H1 (cell line): ENCODE measurements around the gene RBM43. TPM values are rescaled to one million over a fixed set of nuclear protein-coding genes. Genes with fewer than 3 reads are reported as not detected.

Experiments
- CTCF ChIA-PET: fragments of 300-600 bp; sonication (Branson Sonifier 250); formaldehyde crosslinking; loops from one replicate; lab custom pipeline; 2021; ENCODE audit not compliant: partially characterized antibody; lab: Charles Lee
- POLR2A ChIA-PET: fragments of 300-600 bp; sonication (Branson Sonifier 250); formaldehyde crosslinking; loops from one replicate; lab custom pipeline; 2021; ENCODE audit warnings: inconsistent platforms; ENCODE audit not compliant: partially characterized antibody; lab: Charles Lee
- DNase-seq, 2 experiments: peaks; one replicate each; pipeline versions ENCODE4 v3.0.0 to v3.0.0-alpha.2; 2010 to 2022; ENCODE audit warnings: low spot score in 2 of 2, low read depth in 1 of 2, mixed read lengths in 1 of 2
- FAIRE-seq: peaks from 2 replicates; lab custom pipeline; 2011; peaks lifted over from hg19 to GRCh38; lab: Jason Lieb, UNC
- H2AFZ ChIP-seq: 2 replicates; pipeline ENCODE4 v1.8.1; 2012; ENCODE audit warnings: low read length, inconsistent platforms
- H2AK5ac ChIP-seq: 2 replicates; pipeline ENCODE4 v1.6.1; 2013; ENCODE audit warnings: low read depth, low read length
- H2BK120ac ChIP-seq: replicated peaks from 2 replicates; pipeline ENCODE3; 2013; ENCODE audit warnings: low read depth, low read length, inconsistent platforms
- H2BK12ac ChIP-seq: 2 replicates; pipeline ENCODE4 v1.6.1; 2013; ENCODE audit warnings: low read depth, low read length
- H2BK15ac ChIP-seq: 2 replicates; pipeline ENCODE4 v1.6.1; 2013; ENCODE audit warnings: low read length
- H2BK20ac ChIP-seq: 2 replicates; pipeline ENCODE4 v1.6.1; 2013; ENCODE audit warnings: low read length
- H2BK5ac ChIP-seq: 2 replicates; pipeline ENCODE4 v1.6.1; 2013; ENCODE audit warnings: low read depth, low read length
- H3K14ac ChIP-seq: 2 replicates; pipeline ENCODE4 v1.6.1; 2013; ENCODE audit warnings: inconsistent platforms; ENCODE audit not compliant: insufficient read length
- H3K18ac ChIP-seq: 2 replicates; pipeline ENCODE4 v1.6.1; 2013; ENCODE audit warnings: low read length; ENCODE audit errors: extremely low read depth
- H3K23ac ChIP-seq: 2 replicates; pipeline ENCODE4 v1.6.1; 2013; ENCODE audit warnings: inconsistent platforms; ENCODE audit not compliant: insufficient read length
- H3K23me2 ChIP-seq: 2 replicates; pipeline ENCODE4 v1.6.1; 2013; ENCODE audit warnings: low read depth, low read length
- H3K27ac ChIP-seq: 2 replicates; pipeline ENCODE4 v1.6.1; 2011; ENCODE audit warnings: low read depth, low read length, inconsistent platforms
- H3K27me3 ChIP-seq, 4 experiments: replicated peaks in 1 of 4; 1 replicate in 1 of 4; 2 replicates in 3 of 4; pipeline versions ENCODE4 v1.6.1 to v1.8.1; 2011 to 2013; ENCODE audit warnings: low read length in 3 of 4, mild to moderate bottlenecking in 3 of 4, inconsistent platforms in 2 of 4, mixed read lengths in 2 of 4, moderate library complexity in 1 of 4; ENCODE audit not compliant: control insufficient read depth in 3 of 4, insufficient read depth in 3 of 4; ENCODE audit errors: extremely low read depth in 1 of 4
- H3K36me3 ChIP-seq, 4 experiments: 2 replicates each; pipeline versions ENCODE4 v1.6.1 to v1.8.1; 2011 to 2013; ENCODE audit warnings: mild to moderate bottlenecking in 4 of 4, low read length in 3 of 4, moderate library complexity in 2 of 4, control low read depth in 1 of 4, inconsistent platforms in 1 of 4; ENCODE audit not compliant: insufficient read depth in 4 of 4, control insufficient read depth in 2 of 4
- H3K4ac ChIP-seq: replicated peaks from 2 replicates; pipeline ENCODE3; 2013; ENCODE audit warnings: low read length, low read depth, mixed read lengths, inconsistent platforms; ENCODE audit not compliant: insufficient read length
- H3K4me1 ChIP-seq, 4 experiments: replicated peaks in 1 of 4; 1 replicate in 1 of 4; 2 replicates in 3 of 4; pipeline versions ENCODE4 v1.6.1 to v1.8.1; 2011 to 2013; ENCODE audit warnings: low read length in 3 of 4, inconsistent platforms in 2 of 4, mixed read lengths in 1 of 4; ENCODE audit not compliant: insufficient read depth in 4 of 4, control insufficient read depth in 3 of 4
- H3K4me2 ChIP-seq, 2 experiments: 2 replicates each; pipeline versions ENCODE4 v1.6.1 to v1.8.1; 2011 to 2013; ENCODE audit warnings: low read depth in 2 of 2, low read length in 2 of 2, control low read depth in 1 of 2, inconsistent platforms in 1 of 2, mild to moderate bottlenecking in 1 of 2; ENCODE audit not compliant: insufficient read depth in 1 of 2
- H3K4me3 ChIP-seq, 4 experiments: fragments of 200-600, 300-600 bp in 1 of 4; sonication (generic), shearing (Covaris generic), sonication (Bioruptor Twin) in 1 of 4; 2 replicates each; pipeline versions ENCODE4 v1.5.1 to v1.8.1; 2011 to 2016; ENCODE audit warnings: low read length in 4 of 4, low read depth in 3 of 4, control low read depth in 2 of 4, inconsistent platforms in 2 of 4, mild to moderate bottlenecking in 2 of 4, mixed read lengths in 1 of 4, moderate library complexity in 1 of 4; ENCODE audit not compliant: insufficient read depth in 2 of 4; ENCODE audit errors: extremely low read depth in 1 of 4
- H3K56ac ChIP-seq: replicated peaks from 2 replicates; pipeline ENCODE3; 2013; ENCODE audit warnings: low read depth, mild to moderate bottlenecking, mixed read lengths, low read length, inconsistent platforms; ENCODE audit not compliant: insufficient read length
- H3K79me1 ChIP-seq: 2 replicates; pipeline ENCODE4 v1.6.1; 2013; ENCODE audit warnings: low read depth, low read length, control low read depth
- H3K79me2 ChIP-seq, 2 experiments: 2 replicates each; pipeline versions ENCODE4 v1.6.1 to v1.8.1; 2012 to 2013; ENCODE audit warnings: low read length in 2 of 2, mild to moderate bottlenecking in 2 of 2, inconsistent platforms in 1 of 2; ENCODE audit not compliant: insufficient read depth in 2 of 2, control insufficient read depth in 1 of 2
- H3K9ac ChIP-seq, 4 experiments: replicated peaks in 1 of 4; 1 replicate in 1 of 4; 2 replicates in 3 of 4; pipeline versions ENCODE4 v1.6.1 to v1.8.1; 2011 to 2013; ENCODE audit warnings: low read depth in 3 of 4, low read length in 3 of 4, control low read depth in 2 of 4, mild to moderate bottlenecking in 2 of 4, moderate library complexity in 2 of 4, inconsistent platforms in 1 of 4; ENCODE audit errors: extremely low read depth in 1 of 4
- H3K9me3 ChIP-seq, 2 experiments: 2 replicates each; pipeline versions ENCODE4 v1.6.1 to v1.8.1; 2012 to 2013; ENCODE audit warnings: mild to moderate bottlenecking in 2 of 2, moderate library complexity in 2 of 2, control low read depth in 1 of 2, inconsistent platforms in 1 of 2, low read depth in 1 of 2, low read length in 1 of 2, mixed read lengths in 1 of 2; ENCODE audit not compliant: insufficient read depth in 2 of 2
- H4K20me1 ChIP-seq, 2 experiments: replicated peaks in 1 of 2; 2 replicates each; pipeline versions ENCODE3 to v1.8.1; 2011 to 2013; ENCODE audit warnings: inconsistent platforms in 2 of 2, low read length in 2 of 2, mild to moderate bottlenecking in 1 of 2; ENCODE audit not compliant: insufficient read depth in 2 of 2, control insufficient read depth in 1 of 2
- H4K5ac ChIP-seq: 2 replicates; pipeline ENCODE4 v1.6.1; 2013; ENCODE audit warnings: low read length, low read depth, mixed read lengths, inconsistent platforms; ENCODE audit not compliant: insufficient read length
- H4K8ac ChIP-seq: 2 replicates; pipeline ENCODE4 v1.8.0; 2013; ENCODE audit warnings: mild to moderate bottlenecking, moderate library complexity, low read length, inconsistent platforms; ENCODE audit not compliant: insufficient read depth; ENCODE audit errors: extremely low read depth
- H4K91ac ChIP-seq: replicated peaks from 2 replicates; pipeline ENCODE3; 2013; ENCODE audit warnings: low read length, mixed read lengths, inconsistent platforms; ENCODE audit not compliant: insufficient read length
- BCL11A ChIP-seq, 2 experiments: IDR thresholded peaks; one replicate each; pipeline ENCODE4 v1.6.1; 2011; ENCODE audit warnings: low read depth in 2 of 2, low read length in 2 of 2, mild to moderate bottlenecking in 2 of 2
- CHD2 ChIP-seq: IDR thresholded peaks from 2 replicates; pipeline ENCODE4 v1.6.1; 2012; ENCODE audit warnings: low read length, improper control_type of control experiment
- EP300 ChIP-seq, 2 experiments: IDR thresholded peaks; 1 replicate in 1 of 2; 2 replicates in 1 of 2; pipeline ENCODE4 v1.6.1; 2011 to 2012; ENCODE audit warnings: low read depth in 2 of 2, low read length in 2 of 2, mild to moderate bottlenecking in 2 of 2, borderline replicate concordance in 1 of 2, inconsistent platforms in 1 of 2, moderate library complexity in 1 of 2
- GABPA ChIP-seq: IDR thresholded peaks from 2 replicates; pipeline ENCODE4 v1.6.1; 2011; ENCODE audit warnings: mild to moderate bottlenecking, low read length, moderate library complexity, borderline replicate concordance; ENCODE audit not compliant: insufficient read depth
- JUN ChIP-seq: IDR thresholded peaks from 2 replicates; pipeline ENCODE4 v1.6.1; 2011; ENCODE audit warnings: low read depth, mild to moderate bottlenecking, improper control_type of control experiment, low read length
- PHF8 ChIP-seq: fragments of 200-600 bp; sonication (generic); conservative IDR thresholded peaks from 2 replicates; pipeline ENCODE4 v1.7.1; 2012; ENCODE audit warnings: low read depth, mild to moderate bottlenecking, inconsistent platforms, low read length, moderate library complexity
- POLR2AphosphoS5 ChIP-seq: IDR thresholded peaks from 2 replicates; pipeline ENCODE4 v1.6.1; 2011; ENCODE audit warnings: low read depth, low read length
- RAD21 ChIP-seq, 2 experiments: IDR thresholded peaks in 1 of 2; conservative IDR thresholded peaks in 1 of 2; 2 replicates each; pipeline ENCODE4 v1.6.1; 2011; ENCODE audit warnings: low read depth in 2 of 2, low read length in 2 of 2, improper control_type of control experiment in 1 of 2, inconsistent platforms in 1 of 2, mild to moderate bottlenecking in 1 of 2, moderate library complexity in 1 of 2
- RFX5 ChIP-seq: IDR thresholded peaks from 2 replicates; pipeline ENCODE4 v1.6.1; 2011; ENCODE audit warnings: low read depth, low read length, improper control_type of control experiment, borderline replicate concordance
- SIRT6 ChIP-seq: IDR thresholded peaks from one replicate; pipeline ENCODE4 v1.7.1; 2012; ENCODE audit warnings: low read length, inconsistent platforms
- TAF1 ChIP-seq: IDR thresholded peaks from 2 replicates; pipeline ENCODE4 v1.6.1; 2011; ENCODE audit warnings: mild to moderate bottlenecking, low read depth, low read length
- YY1 ChIP-seq: IDR thresholded peaks from 2 replicates; pipeline ENCODE4 v1.6.1; 2011; ENCODE audit warnings: low read depth, mild to moderate bottlenecking, low read length
- WGBS, 2 experiments: shearing (Covaris generic) in 1 of 2; methylation state at CpG; one replicate each; pipeline versions ENCODE4 v1.1.6 to v1.1.7; 2013 to 2015; ENCODE audit warnings: low lambda C conversion rate in 2 of 2, mixed read lengths in 2 of 2, inconsistent platforms in 1 of 2, low coverage in 1 of 2, missing lambda C conversion rate in 1 of 2; ENCODE audit not compliant: insufficient replicate concordance in 2 of 2, insufficient coverage in 1 of 2, insufficient read length in 1 of 2; ENCODE audit errors: extremely low coverage in 1 of 2, missing lambda C conversion rate in 1 of 2; 5-methylcytosine and 5-hydroxymethylcytosine counted together
- polyA plus RNA-seq, 7 experiments: library from polyadenylated mRNA; depleted of rRNA in 3 of 7; stranded (reverse) in 5 of 7; unstranded in 2 of 7; fragments of >200 nt in 5 of 7; fragments of 200-250 nt in 2 of 7; gene quantifications; 1 replicate in 5 of 7; 2 replicates in 1 of 7; 4 replicates in 1 of 7; pipeline versions ENCODE4 v1.2.1 to v1.2.3, GENCODE V29; 2011 to 2013; ENCODE audit warnings: missing spikeins in 2 of 7, mixed read lengths in 2 of 7
- total RNA-seq: library from RNA; stranded (reverse); fragmentation: NEBNext Ultra II Directional; extraction: Animal tissue kit (Norgen Biotek cat#: 25700); gene quantifications from 2 replicates; pipeline ENCODE4 v1.2.1, GENCODE V29; 2021
- TF ChIP-seq, protein P1 (sequence below): IDR thresholded peaks from 2 replicates; pipeline ENCODE4 v1.6.1; 2011; ENCODE audit warnings: low read length, improper control_type of control experiment

The RBM43 gene
- total and polyA plus RNA-seq, 2 of the 8 experiments (the other 6 are each of a cell fraction or from before 2014, with no cell fraction given) = 1.7 to 2.0 TPM

DNA sequence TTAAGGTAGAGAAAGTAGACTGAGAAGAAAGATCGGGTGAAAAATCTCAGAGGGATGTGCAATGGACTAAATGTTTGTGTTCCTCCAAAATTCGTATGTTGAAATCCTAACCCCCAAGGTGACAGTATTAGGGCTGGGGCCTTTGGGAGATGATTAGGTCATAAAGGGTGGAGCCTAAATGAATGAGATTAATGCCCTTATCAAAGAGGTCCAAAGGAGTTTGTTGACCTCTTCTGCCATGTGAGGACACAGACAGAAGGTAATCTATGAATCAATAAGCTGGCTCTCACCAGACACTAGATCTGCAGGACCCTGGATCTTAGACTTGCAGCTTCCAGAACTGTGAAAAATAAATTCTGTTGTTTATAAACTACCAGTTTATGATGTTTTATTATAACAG is 30.5 kb upstream of the RBM43 start:
- H3K23me2 ChIP-seq = peaks cover 3% of the 10 kb centered on the region; the same call in 1 of the 2 replicates
- H4K20me1 ChIP-seq = no peaks in the 10 kb centered on the region
- no peak overlapping the region for H3K18ac ChIP-seq
- FAIRE-seq (no peak), DNase-seq (no peak)
- no peak overlapping the region for H2AFZ ChIP-seq
- H3K4ac ChIP-seq = no peak overlapping the region
- H3K27me3 ChIP-seq = no peaks in the 10 kb centered on the region
- no peaks in the 10 kb centered on the region; a peak in 1 of 4 replicates for H3K9me3 ChIP-seq
- no peaks in the 10 kb centered on the region for H3K36me3 ChIP-seq
- H3K14ac ChIP-seq = no peak overlapping the region
- ChIA-PET CTCF (no interaction called here), POLR2A (no interaction called here)
- H2AK5ac ChIP-seq = no peak overlapping the region
- H3K4me1 ChIP-seq = peaks cover 0 to 4% (median 2%) of the 10 kb centered on the region in 4 experiments; a peak in 2 of 7 replicates
- no peak overlapping the region for H2BK12ac ChIP-seq
- H2BK120ac ChIP-seq = no peak overlapping the region
- H2BK15ac ChIP-seq = no peak overlapping the region
- no peaks in the 10 kb centered on the region for H3K79me1 ChIP-seq
- 85% methylated on average over 2 of the region's 2 CpGs; no CpG with 5 or more reads in 1 of the 2 experiments for WGBS, 2 experiments
- H2BK20ac ChIP-seq = no peak overlapping the region
- no peak overlapping the region for H3K23ac ChIP-seq
- no peak overlapping the region for H3K56ac ChIP-seq
- no peak overlapping the region for H3K27ac ChIP-seq
- no peak overlapping the region for H4K5ac ChIP-seq
- no peaks in the 10 kb centered on the region for H3K79me2 ChIP-seq
- H2BK5ac ChIP-seq = no peak overlapping the region
- no peak overlapping the region for H3K4me3 ChIP-seq
- H4K91ac ChIP-seq = no peak overlapping the region
- no peak overlapping the region for H3K4me2 ChIP-seq
- H3K9ac ChIP-seq = no peak overlapping the region
- no peak overlapping the region for H4K8ac ChIP-seq
- TF ChIP-seq CHD2 = no peak
- no peak for TF ChIP-seq TAF1
- no peak for TF ChIP-seq SIRT6
- no peak for TF ChIP-seq RFX5
- TF ChIP-seq YY1 = no peak
- TF ChIP-seq GABPA = no peak
- TF ChIP-seq EP300 (IDR thresholded peaks at IDR 0.05; ENCODE audit: borderline replicate concordance in 1 of 2, low read depth in 2 of 2, low read length in 2 of 2) = no peak
- TF ChIP-seq PHF8 = no peak
- no peak for TF ChIP-seq BCL11A (IDR thresholded peaks at IDR 0.05; ENCODE audit: low read depth in 2 of 2, low read length in 2 of 2)
- TF ChIP-seq RAD21 (IDR thresholded peaks at IDR 0.05 in 1 of 2, conservative IDR thresholded peaks at IDR 0.05 in 1 of 2; ENCODE audit: low read depth in 2 of 2, low read length in 2 of 2) = no peak
- TF ChIP-seq POLR2AphosphoS5 = no peak
- TF ChIP-seq, protein P1, sequence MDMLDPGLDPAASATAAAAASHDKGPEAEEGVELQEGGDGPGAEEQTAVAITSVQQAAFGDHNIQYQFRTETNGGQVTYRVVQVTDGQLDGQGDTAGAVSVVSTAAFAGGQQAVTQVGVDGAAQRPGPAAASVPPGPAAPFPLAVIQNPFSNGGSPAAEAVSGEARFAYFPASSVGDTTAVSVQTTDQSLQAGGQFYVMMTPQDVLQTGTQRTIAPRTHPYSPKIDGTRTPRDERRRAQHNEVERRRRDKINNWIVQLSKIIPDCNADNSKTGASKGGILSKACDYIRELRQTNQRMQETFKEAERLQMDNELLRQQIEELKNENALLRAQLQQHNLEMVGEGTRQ = no peak
- no peak for TF ChIP-seq JUN
